ENCODE results near the gene PELI3.
"Not testable (repeated sequence)": the region's sequence is repeated elsewhere in the genome, so short reads cannot be mapped to it uniquely, and the experiment has no call there.

Gene PELI3

DNA sequence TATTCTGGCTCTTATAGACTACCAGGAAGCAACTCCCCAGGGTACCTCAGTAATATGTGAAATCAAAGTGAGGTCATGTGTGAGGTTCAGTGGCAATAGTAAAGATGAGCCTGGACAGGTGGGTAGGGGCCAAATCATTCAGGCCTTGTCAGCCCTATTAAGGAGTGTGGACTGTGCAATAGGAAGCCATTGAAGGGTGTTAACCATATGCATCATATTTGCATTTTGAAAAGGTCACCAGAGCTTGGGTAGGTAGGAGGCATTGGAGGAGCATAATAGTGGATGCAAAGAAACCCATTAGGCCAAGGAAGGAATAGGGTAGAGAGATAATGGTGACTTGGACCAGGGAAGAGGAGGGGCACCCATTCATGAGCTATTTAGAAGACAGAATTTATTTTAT is 19.7 kb upstream of the PELI3 start:
- no peak for DNase-seq (ENCODE audit: low read depth)

DNA sequence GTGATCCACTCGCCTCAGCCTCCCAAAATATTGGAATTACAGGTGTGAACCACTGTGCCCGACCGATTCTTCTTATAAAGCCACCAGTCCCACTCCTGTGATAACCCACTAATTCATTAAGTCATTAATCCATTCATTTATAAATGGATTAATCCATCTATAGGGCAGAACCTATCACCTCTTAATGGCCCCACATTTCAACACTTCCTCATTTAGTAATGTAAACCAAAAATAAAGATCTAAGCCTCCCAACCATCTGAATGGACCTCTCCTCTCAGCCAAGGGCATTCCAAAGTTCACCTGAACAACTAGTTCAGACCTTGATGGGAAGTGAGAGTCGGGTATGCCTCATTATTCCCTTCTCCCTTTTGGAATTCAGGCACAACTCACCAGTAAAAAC is 18.2 kb upstream of the PELI3 start:
- no peak for DNase-seq (ENCODE audit: low read depth)

- no peak for DNase-seq (ENCODE audit: low read depth)
Measured at GRCh38 chr11:66450560-66450959, 16.1 kb upstream of the PELI3 start.

DNA sequence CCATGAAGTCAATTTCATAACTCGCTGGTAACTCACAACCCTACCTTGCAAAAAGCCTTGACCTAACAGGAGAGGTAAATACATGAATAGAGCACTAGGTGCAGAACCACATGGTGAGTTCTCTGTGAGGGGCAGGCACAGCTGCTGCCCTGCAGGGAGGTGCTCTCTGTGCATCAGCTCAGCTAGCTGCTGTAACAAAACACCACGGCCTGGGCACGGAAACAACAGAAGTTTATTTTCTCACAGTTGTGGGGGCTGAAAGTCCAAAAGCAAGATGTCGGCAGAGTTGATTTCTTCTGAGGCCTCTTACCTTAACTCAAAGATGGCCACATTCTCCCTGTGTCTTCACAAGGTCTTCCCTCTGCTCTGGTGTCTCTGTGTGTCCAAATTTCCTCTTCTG is 15.0 kb upstream of the PELI3 start:
- no peak for DNase-seq (ENCODE audit: low read depth)

DNA sequence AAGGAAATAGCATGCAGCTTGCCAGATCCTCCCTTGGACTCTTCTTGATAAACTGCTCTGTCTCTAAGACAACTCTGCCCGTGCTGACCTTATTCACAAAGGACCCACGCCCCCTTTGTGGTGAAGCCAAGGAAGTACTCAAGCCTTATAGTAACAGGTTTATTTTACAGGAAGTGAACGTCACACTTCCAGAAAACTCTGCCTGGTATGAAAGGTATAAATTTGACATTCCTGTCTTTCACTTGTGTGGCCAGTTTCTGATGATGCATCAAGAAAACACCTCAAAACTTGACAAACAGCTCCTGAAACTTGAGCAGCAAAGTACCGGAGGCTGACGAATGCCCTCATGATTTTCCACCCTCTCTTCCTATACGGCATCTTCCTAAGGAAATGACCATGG is 12.5 kb upstream of the PELI3 start:
- DNase-seq (ENCODE audit: low read depth) = no peak

- DNase-seq (ENCODE audit: low read depth) = no peak
Measured at GRCh38 chr11:66454828-66455227, 11.9 kb upstream of the PELI3 start.

DNA sequence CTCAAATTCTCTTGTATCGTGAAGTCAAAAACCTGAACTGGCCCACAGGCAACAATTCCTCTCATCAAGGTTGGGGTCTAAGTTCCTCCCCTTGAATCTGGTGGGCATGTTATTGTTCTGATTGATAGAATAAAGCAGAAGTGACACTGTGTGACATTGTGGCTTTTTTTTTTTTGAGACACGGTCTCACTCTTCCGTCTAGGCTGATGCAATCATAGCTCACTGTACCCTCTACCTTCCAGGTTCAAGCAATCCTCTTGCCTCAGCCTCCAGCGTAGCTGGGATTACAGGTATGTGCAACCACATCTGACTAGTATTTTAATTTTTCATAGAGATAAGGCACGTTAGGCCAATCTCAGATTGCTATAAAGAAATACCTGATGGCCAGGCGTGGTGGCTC is 8.9 kb upstream of the PELI3 start:
- no peak for DNase-seq (ENCODE audit: low read depth)

DNA sequence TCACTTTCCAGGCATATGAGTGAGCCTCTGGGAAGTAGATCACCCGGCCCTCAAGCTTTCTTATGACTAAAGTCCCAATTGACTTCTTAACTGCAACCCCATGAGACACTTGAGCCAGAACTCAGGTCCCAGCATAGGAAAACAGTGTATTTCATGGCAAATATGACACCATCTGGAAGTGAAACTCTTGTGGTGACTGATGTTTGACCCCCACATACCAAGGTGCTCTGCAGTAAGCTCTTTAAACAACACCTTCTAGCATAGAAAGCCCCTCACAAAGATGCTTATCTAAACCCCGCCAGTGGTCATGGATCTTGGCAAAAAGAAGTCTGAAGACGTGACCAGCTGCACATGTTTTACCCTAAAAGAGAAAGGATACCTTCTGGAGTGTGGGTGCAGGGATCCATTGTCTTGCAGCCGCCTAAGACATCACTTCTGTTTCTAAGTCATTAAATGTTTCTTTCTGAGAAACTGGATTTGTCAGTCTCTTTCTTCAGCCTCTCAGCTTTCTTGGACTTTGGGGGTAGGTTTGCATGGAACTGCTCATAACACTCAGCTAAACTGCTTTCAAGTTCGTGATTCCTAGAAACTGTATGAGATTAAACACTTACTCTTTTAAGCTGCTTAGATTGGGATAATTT is 7.4 kb upstream of the PELI3 start:
- DNase-seq (ENCODE audit: low read depth) = no peak

- DNase-seq (ENCODE audit: low read depth) = no peak
Measured at GRCh38 chr11:66462010-66462409, 4.7 kb upstream of the PELI3 start.

DNA sequence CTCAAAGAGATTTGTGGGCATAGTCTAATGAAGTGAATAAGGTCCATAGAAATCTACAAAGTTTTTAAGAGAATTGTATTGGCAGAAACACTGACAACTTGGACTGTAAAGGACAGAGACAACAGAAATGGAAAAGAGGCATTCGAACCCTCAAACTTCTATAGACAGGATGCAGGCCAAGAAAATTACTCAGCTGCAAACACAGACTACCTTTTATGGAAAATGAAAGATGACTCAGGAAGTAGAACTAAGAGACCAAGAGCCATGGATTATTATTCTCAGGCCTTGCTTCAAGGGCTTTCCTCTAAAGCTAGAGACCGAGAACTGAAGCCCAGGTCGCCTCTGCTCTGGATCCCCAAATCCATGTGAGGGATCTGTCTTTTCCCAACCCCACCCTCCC is 3.8 kb upstream of the PELI3 start:
- DNase-seq (ENCODE audit: low read depth) = no peak

GRCh38 chr11:66464116-66464515 is 2.6 kb upstream of the PELI3 start:
- DNase-seq (ENCODE audit: low read depth) = not testable (repeated sequence)

DNA sequence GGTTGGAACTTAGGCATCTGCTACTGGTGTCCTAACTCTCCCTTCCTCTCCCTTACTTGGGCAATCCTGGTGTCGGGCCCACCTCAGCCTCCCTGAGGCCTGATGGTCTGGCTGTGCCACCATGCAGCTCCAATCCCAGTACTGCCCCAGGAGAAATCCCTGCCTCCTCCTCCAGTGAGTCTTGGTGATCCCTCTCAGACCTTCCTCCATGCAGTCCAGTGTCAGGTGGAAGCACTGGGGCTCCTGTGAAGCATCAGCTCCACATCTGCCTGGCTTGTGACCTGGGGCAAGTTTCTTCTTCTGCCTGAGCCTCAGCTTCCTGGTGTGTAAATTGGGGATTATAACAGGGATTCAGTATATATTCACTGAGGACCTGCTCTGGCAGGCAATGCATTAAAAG is 1.8 kb upstream of the PELI3 start:
- DNase-seq (ENCODE audit: low read depth) = no peak

DNA sequence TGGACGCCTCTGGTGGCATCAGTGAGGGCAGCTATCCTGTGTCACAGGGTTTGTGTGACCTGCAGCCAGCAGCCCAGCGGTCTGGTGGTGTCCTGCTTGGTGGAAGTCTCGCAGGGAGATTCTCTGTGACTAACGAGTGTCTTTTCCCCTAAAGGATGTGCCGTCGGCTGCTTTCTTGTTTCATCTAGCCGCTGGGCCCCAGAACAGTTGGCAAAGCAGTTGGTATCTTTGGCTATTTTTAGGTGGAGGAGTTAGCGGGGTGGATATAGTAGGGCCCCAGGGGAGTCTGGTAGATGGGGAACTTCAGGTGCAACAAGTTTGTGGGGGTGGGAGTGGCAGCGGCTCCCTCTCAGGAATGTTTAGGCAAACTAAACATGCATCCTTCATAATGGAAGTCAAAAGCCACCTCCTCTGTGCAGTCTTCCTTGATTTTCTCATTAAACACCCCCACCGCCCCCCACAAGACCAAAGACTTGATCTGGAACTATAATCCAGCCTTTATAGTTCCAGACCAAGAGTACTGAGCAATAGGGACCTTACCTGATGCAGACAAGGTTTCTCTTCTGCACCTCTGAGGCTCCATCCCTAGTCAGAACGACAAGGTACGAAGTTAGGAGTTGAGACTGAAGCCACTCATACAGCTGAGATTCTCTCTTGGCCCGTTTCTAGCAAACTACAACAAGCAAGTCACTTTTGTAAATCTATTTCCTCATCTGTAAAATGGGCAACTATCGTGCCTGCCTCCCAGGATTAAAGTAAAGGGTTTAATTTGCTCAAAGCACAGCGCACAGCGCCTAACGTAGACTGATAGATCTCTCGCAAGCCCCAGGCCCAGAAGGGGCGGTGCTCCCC is 1.1 kb upstream of the PELI3 start:
- DNase-seq (ENCODE audit: low read depth) = no peak

DNA sequence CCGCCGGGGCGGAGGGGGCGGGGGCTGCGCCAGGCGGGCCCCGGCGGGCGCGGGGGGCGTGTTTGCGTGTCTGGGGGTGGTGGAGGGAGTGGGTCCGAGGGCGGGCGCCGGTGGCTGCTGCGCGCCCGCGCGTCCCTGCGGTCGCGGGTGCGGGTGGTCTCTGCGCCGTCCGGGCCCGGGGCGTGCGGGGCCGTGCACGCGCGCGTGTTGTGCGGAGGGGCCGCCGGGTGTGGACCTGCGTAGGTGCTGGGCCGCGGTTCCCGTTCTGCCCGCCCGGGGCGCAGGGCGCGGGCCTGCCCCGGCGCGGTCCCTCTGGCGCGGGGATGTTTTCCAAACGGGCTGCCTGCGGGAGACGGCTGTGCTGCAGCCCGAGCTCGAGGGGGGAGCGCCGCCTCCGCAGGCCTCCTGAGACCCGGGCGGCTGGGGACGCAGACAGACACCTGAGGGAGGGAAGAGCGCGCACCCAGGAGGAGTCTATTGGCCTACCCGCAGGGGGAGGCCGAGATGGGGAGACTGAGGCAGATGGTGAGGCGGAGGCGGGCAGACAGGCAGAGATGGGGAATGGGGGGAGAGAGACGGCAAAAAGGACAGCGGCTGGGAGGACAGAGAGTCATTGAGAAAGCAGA is 442 bp downstream of the PELI3 start:
- DNase-seq (ENCODE audit: low read depth) = no peak

- no peak for DNase-seq (ENCODE audit: low read depth)
Measured at GRCh38 chr11:66467756-66468155, 1.1 kb downstream of the PELI3 start.

- DNase-seq (ENCODE audit: low read depth) = no peak
Measured at GRCh38 chr11:66468691-66469090, 2.0 kb downstream of the PELI3 start.

DNA sequence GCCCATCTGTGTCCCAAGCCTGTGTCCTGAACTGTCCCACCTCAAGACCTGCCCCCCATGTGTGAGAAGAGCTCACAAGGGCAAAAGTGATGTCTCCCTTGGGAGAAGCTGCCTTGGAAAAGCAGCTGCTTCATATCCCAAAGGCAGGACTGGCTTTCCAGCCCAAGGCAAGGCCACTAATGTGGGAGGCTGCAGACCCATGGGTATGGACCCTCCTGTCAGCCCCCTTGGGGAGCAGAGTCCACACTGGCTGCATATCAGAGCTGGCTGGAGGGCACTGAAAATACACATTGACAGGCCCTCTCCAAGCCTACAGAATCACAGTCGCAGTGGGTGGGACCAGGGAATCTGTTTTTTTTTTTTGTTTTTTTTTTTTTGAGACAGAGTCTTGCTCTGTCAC is 2.7 kb downstream of the PELI3 start:
- DNase-seq (ENCODE audit: low read depth) = no peak

DNA sequence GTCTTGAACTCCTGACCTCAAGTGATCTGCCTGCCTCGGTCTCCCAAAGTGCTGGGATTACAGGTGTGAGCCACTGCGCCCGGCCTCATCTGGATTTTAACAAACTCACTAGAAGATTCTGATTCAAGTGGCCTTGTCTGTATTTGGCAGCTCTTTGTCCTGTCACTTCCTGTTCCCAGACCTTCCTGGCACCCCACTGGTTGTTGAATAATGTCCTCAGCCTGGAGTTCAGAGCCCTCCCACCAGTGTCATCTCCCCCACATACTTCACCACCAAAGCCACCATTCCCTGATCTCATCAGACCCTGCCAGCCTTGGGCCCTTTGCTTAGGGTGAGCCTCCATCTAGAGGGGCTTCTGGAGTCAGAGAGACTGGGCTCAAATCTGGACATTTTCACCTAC is 3.3 kb downstream of the PELI3 start:
- DNase-seq (ENCODE audit: low read depth) = no peak

GRCh38 chr11:66471142-66471541 is 4.4 kb downstream of the PELI3 start:
- no peak for DNase-seq (ENCODE audit: low read depth)

GRCh38 chr11:66472054-66472453 is 5.3 kb downstream of the PELI3 start:
- DNase-seq (ENCODE audit: low read depth) = no peak

DNA sequence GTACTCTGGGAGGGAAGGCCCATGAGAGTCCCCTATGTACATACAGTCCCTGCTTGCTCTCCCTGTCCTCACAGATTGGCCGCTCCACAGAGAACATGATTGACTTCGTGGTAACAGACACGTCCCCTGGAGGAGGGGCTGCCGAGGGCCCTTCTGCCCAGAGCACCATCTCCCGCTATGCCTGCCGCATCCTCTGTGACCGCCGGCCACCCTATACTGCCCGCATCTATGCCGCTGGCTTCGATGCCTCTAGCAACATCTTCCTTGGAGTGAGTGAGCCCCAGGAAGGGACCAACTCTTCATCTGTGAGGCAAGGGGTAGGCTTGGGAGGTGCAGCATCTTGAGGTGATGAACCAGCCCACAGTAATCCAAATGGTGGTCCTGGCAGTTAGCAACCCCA is 6.5 kb downstream of the PELI3 start:
- no peak for DNase-seq (ENCODE audit: low read depth)

GRCh38 chr11:66473608-66474515 is 7.2 kb downstream of the PELI3 start:
- no peak for DNase-seq (ENCODE audit: low read depth)

Data from T follicular helper cell (primary cell).